SU-DHL-6 (cell line): ENCODE results near the gene SETD2.

Experiments used
- H2AFZ ChIP-seq: fragments of 200-600 bp; sonication (generic); 2 replicates; pipeline ENCODE4 v1.6.1; 2014; ENCODE audit warnings: low read depth, mild to moderate bottlenecking, moderate library complexity, mixed read lengths, antibody characterized with exemption, low read length; ENCODE audit not compliant: severe bottlenecking
- H3F3A ChIP-seq: fragments of 200-600 bp; shearing (Covaris generic); 2 replicates; pipeline ENCODE4 v1.6.0; 2016; ENCODE audit warnings: antibody characterized with exemption, mild to moderate bottlenecking; ENCODE audit not compliant: insufficient read depth
- H3K27ac ChIP-seq: fragments of 200-600 bp; sonication (generic); 2 replicates; pipeline ENCODE4 v1.5.1; 2016; ENCODE audit warnings: low read depth, mild to moderate bottlenecking, low read length, moderate library complexity, mixed read lengths
- H3K27me3 ChIP-seq: fragments of 200-600 bp; sonication (generic), shearing (Covaris generic); 2 replicates; pipeline ENCODE4 v1.6.0; 2014; ENCODE audit warnings: mild to moderate bottlenecking, low read length
- H3K36me3 ChIP-seq: fragments of 200-600 bp; sonication (generic); 2 replicates; pipeline ENCODE4 v1.6.1; 2014; ENCODE audit warnings: mild to moderate bottlenecking, low read length, mixed read lengths
- H3K4me2 ChIP-seq: fragments of 300-600, 200-600 bp; shearing (Covaris generic), sonication (generic); 2 replicates; pipeline ENCODE4 v1.6.0; 2014; ENCODE audit warnings: low read length, low read depth, mild to moderate bottlenecking; ENCODE audit not compliant: poor library complexity, severe bottlenecking
- H3K4me3 ChIP-seq: fragments of 200-600 bp; sonication (generic); 2 replicates; pipeline ENCODE4 v1.5.1; 2014; ENCODE audit warnings: antibody characterized with exemption, low read length, mild to moderate bottlenecking, mixed read lengths; ENCODE audit not compliant: insufficient read depth, poor library complexity, severe bottlenecking
- H3K79me2 ChIP-seq: fragments of 200-600 bp; sonication (generic); 2 replicates; pipeline ENCODE4 v1.6.1; 2014; ENCODE audit warnings: mild to moderate bottlenecking, low read length, moderate library complexity; ENCODE audit not compliant: insufficient read depth
- H3K9ac ChIP-seq: fragments of 200-600 bp; sonication (generic); 2 replicates; pipeline ENCODE4 v1.7.0; 2014; ENCODE audit warnings: mild to moderate bottlenecking, low read length
- H3K9me2 ChIP-seq: fragments of 200-600 bp; sonication (generic); replicated peaks from 2 replicates; pipeline ENCODE4 v1.6.1; 2014; ENCODE audit warnings: low read length; ENCODE audit not compliant: insufficient read depth
- H3K9me3 ChIP-seq: fragments of 200-600 bp; sonication (generic); 2 replicates; pipeline ENCODE4 v1.6.1; 2014; ENCODE audit warnings: low read length, mixed read lengths; ENCODE audit not compliant: insufficient read depth
- H4K20me1 ChIP-seq: fragments of 200-600 bp; sonication (generic); 2 replicates; pipeline ENCODE4 v1.6.1; 2014; ENCODE audit warnings: low read depth, mild to moderate bottlenecking, antibody characterized with exemption, low read length, moderate library complexity, mixed read lengths
- CTCF ChIP-seq: fragments of 200-600 bp; sonication (generic); IDR thresholded peaks from one replicate; pipeline ENCODE4 v1.5.1; 2017; ENCODE audit warnings: antibody characterized with exemption, mild to moderate bottlenecking, low read length, moderate library complexity; ENCODE audit not compliant: insufficient read depth, poor library complexity, severe bottlenecking
- EZH2phosphoT487 ChIP-seq: fragments of 200-600 bp; sonication (generic), shearing (Covaris generic); conservative IDR thresholded peaks from 2 replicates; pipeline ENCODE4 v1.6.1; 2018; ENCODE audit warnings: mild to moderate bottlenecking, antibody characterized with exemption, low read length, moderate library complexity, mixed read lengths

SETD2 gene

GRCh38 chr3:47001731-47002170 lies 162.2 kb downstream of the SETD2 start:
- no peaks in the 10 kb centered on the region for H3K9me2 ChIP-seq
- no peak overlapping the region for H3K4me3 ChIP-seq
- no peak overlapping the region for H3K27ac ChIP-seq
- no peak overlapping the region for H3K4me2 ChIP-seq
- no peaks in the 10 kb centered on the region for H3K36me3 ChIP-seq
- H2AFZ ChIP-seq = no peak overlapping the region
- TF ChIP-seq CTCF (no peak), EZH2phosphoT487 (no peak)
- no peak overlapping the region for H3K9ac ChIP-seq
- no peaks in the 10 kb centered on the region for H3K9me3 ChIP-seq
- H3K27me3 ChIP-seq = no peaks in the 10 kb centered on the region
- H3F3A ChIP-seq = no peaks in the 10 kb centered on the region
- no peaks in the 10 kb centered on the region for H4K20me1 ChIP-seq
- no peaks in the 10 kb centered on the region for H3K79me2 ChIP-seq

DNA sequence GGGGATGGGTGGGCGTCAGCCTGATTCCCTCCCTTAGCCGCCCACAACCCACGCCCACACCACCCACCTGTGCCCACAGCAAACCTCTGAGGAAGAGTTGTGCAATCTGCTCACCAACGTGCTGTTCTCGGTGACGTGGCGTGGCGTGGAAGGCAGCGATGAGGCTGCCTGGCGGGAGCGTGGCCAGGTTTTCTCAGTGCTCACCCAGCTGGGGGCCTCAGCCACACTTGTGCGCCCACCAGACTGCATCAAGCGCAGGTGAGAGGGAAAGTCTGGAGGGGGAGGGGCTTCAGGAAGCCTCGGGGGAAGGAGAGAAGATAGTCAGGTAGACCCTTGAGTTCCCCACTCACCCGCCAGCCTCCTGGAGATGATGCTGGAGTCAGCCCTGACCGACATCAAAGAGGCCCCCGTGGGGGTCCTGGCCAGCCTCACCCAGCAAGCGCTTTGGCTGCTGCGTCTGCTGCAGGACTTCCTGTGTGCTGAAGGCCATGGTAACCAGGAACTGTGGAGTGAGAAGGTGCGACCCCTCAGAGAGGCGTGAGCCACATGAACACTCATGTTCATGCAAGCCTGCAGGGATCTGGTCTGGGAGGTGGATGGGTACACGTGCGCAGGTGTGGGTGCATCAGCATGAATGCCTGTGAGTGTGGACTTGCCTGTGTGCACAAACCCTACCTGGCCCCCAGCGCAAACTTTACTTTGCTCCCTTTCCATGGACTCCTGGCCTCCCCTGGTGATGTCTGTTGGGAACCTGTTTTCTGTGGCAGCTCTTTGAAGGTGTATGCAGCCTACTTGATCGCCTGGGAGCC lies 162.8 kb downstream of the SETD2 start:
- Histone ChIP-seq H2AFZ (no peak overlapping the region), H4K20me1 (no peaks in the 10 kb centered on the region), H3K4me3 (no peak overlapping the region), H3K9ac (no peak overlapping the region), H3K27ac (no peak overlapping the region), H3F3A (no peaks in the 10 kb centered on the region), H3K79me2 (no peaks in the 10 kb centered on the region), H3K9me3 (no peaks in the 10 kb centered on the region), H3K4me2 (no peak overlapping the region), H3K9me2 (no peaks in the 10 kb centered on the region), H3K36me3 (no peaks in the 10 kb centered on the region), H3K27me3 (no peaks in the 10 kb centered on the region)
- TF ChIP-seq EZH2phosphoT487 (no peak), CTCF (no peak)

DNA sequence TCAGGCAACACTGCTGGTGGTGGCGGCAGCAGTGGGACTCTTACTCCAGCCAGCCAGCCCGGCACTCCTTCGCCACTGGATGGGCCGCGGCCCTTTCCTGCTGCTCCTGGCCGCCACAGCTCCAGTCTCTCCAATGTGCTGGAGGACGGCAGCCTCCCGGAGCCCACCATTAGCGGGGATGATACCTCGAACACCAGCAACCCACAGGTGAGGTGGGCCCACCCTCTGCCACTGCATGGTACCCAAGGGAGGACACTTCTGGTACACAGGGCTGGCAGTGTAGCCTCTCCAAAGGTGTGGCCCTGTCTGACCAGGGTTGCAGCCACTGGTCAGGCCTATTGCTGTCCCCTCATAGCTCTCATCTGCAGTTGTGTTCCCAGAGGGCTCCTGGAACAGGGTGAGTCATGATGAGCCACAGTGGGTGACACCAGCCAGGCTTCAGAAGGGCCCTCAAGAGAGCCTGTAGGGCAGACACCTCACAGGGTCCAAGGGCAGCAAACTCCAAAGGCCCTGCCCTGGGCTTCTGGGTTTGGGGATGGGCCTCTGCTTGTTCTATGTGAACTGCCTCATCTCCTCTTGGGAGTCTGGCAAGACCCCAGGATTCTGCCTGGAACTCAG lies 163.6 kb downstream of the SETD2 start:
- H3K27ac ChIP-seq = no peak overlapping the region
- H3K36me3 ChIP-seq = no peaks in the 10 kb centered on the region
- no peak for TF ChIP-seq EZH2phosphoT487
- no peak for TF ChIP-seq CTCF
- H3F3A ChIP-seq = no peaks in the 10 kb centered on the region
- H2AFZ ChIP-seq = no peak overlapping the region
- H3K9me2 ChIP-seq = no peaks in the 10 kb centered on the region
- H3K4me3 ChIP-seq = no peak overlapping the region
- H3K79me2 ChIP-seq = no peaks in the 10 kb centered on the region
- no peak overlapping the region for H3K4me2 ChIP-seq
- no peak overlapping the region for H3K9ac ChIP-seq
- H4K20me1 ChIP-seq = no peaks in the 10 kb centered on the region
- no peaks in the 10 kb centered on the region for H3K9me3 ChIP-seq
- H3K27me3 ChIP-seq = no peaks in the 10 kb centered on the region
